HG03135 (cell line): Measurements from ENCODE around the gene ZNF48.

Experiments
- ATAC-seq: cut with Tn5 transposase; IDR thresholded peaks from one replicate; pipeline ENCODE4 v1.9.1; 2021; ENCODE audit warnings: mild to moderate bottlenecking, moderate library complexity; ENCODE audit not compliant: unreplicated experiment

Gene ZNF48

GRCh38 chr16:30358577-30358936 is 36.7 kb upstream of the ZNF48 start:
- no peak for ATAC-seq

- no peak for ATAC-seq
Measured at GRCh38 chr16:30358990-30359870, 36.0 kb upstream of the ZNF48 start.

- no peak for ATAC-seq
Measured at GRCh38 chr16:30359871-30360170, 35.4 kb upstream of the ZNF48 start.

DNA sequence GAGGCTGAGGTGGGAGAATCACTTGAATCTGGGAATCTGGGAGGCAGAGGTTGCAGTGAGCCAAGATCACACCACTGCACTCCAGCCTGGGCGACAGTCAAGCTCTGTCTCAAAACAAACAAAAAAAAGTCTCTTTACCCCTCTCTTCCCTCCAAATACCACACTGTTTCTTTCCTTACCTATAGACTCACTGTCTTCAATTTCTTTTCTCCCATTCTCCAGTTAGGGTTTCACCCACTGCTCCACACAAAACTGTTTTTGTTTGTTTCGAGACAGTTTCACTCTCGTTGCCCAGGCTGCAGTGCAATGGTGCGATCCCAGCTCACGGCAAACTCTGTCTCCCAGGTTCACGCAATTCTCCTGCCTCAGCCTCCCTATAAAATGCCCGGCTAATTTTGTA is 34.0 kb upstream of the ZNF48 start:
- ATAC-seq, result no peak

GRCh38 chr16:30365200-30365599 is 30.0 kb upstream of the ZNF48 start:
- ATAC-seq, result no peak

GRCh38 chr16:30366511-30366910 is 28.7 kb upstream of the ZNF48 start:
- ATAC-seq, result no peak

GRCh38 chr16:30367349-30368009 is 27.7 kb upstream of the ZNF48 start:
- no peak for ATAC-seq

DNA sequence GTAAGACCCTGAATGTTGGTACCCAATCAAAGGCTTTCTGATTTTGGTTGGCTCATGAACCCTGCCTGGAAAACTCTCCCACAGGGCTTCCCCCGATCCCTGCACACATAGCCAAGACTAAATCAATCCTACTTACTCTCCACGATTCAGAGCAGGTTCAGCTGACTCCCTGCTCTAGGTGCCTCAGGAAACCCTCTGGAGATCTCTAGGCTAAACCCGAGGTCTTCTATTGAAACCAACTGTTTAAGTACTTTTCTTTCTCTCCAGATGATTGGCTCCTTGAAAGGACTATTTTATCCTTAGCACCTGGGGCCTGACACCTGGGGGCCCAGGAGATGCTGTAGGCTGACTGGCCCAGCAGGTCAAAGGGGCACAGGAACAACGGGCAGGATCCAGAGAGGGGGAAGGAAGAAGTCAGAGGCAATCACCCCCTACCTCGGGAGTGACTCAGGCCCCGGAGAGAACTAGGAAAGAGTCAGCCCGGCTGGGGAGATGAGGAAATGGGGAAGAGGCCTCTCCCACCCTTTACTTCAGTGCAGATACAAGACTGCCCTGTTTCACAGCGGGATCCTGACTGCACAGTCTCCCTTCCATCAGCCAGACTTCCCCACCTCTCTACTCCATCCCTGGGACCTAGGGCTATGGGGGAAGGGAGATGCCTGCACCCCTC is 27.0 kb upstream of the ZNF48 start:
- no peak for ATAC-seq

DNA sequence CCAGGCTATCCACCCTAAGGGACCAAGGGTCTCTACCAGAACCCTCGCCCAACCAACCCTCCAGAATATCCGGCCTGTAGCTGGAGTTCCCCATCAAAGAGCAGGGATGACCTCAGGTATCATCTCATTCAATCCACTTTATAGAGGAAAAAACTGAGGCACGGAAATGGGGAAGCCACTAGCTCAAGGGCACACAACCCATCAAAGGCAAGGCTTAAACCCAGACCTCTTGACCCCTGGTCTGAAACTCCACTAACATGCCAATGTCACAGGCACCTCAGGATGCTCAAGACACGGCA is 26.5 kb upstream of the ZNF48 start:
- ATAC-seq, result no peak

- ATAC-seq, result no peak
Measured at GRCh38 chr16:30369091-30369937, 25.9 kb upstream of the ZNF48 start.

- peak; percentile 8 for ATAC-seq
Measured at GRCh38 chr16:30369938-30370455, 25.2 kb upstream of the ZNF48 start.

DNA sequence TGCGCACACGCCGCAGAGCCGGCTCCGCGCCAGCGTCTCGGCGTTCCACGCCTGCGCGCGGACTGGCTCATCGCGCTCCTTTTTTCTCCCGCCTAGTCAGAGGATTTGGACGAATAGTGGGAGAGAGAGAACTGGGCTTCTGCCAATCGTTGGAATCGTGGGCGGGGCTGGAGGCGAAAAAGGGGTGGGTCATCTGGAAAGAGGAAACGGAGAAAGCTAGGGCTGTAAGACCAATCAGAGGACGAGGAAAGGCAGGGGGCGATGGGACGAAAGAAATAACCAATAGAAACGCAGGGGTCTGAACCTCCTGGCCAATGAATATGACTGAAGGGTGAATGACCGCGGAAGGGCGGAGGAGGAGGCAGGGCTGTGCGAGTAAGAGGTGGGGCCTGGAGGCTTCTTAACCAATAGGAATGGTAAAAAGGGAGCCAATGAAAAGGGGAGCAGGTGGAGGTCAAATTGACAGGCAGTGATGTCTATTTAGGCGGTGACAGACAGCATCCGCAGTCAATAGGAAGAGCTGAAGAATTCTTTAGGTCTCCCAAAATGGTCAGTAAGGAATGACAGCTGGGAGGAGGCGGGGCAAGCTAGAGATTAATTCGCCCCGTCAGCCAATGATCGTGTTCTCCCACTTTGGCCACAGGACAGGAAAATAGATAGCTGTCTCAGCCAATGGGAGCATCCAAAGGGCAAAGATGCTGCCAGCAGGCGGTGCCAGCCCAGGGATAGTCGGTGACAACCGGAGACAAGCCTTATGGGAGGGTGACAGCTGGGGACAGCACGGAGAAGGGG is 24.6 kb upstream of the ZNF48 start, which contains the start of gene TBC1D10B:
Gene TBC1D10B (minus strand): TSS at position 39 of the 792 bp plus-strand sequence. CDS start 311 bp downstream, outside the sequence.
- peak; percentile 72 for ATAC-seq

DNA sequence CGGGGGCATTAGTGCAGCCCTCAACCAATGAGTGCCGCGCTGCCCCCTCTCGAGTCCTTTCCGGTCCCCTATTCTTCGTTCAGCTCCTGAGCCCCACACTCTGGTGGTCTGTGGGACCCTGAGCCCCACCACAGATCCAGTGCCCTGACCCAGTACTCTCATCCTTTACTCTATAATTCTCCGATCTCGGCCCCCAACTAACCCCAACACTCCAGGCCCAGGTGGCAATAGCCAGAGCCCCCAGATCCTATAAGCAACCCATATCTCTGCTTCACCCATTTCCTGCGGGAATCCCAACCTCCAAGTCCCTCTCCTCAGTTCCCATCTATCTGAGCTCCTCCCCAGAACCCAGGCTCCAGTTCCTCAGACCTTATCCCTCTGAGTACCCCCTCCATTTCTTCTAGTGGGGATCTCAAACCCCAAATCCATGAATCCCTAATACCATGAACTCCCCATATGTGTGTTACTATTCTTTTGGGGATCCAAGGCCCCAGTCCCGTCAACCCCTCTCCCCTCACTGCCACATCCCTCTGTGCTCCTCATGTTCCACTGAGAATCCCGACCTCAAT is 23.9 kb upstream of the ZNF48 start:
- no peak for ATAC-seq

DNA sequence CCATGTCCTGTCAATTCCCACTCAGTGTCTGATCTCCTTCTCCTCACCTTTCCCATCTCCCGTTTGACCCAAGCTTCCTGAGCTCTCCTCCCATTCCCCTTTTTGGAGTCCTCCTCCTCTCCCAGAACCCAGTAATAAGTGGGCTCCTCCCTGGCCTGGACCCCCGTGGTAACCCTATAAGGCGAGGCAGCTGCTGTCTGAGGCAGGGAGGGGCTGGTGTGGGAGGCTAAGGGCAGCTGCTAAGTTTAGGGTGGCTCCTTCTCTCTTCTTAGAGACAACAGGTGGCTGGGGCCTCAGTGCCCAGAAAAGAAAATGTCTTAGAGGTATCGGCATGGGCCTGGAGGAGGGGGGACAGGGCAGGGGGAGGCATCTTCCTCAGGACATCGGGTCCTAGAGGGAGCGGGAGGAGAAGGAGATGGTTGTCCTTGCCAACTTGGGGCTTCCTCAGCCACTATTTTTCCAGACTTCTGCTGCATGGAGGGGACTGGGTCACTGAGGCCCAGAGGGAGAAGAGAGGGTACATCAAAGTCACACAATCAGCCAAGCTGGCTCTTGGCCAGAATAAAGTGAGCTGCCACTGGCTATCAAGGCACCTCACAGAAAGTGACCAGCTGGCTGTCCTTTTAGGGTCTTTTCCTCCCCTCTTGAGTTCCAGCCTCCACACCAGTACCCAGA is 23.0 kb upstream of the ZNF48 start:
- no peak for ATAC-seq

DNA sequence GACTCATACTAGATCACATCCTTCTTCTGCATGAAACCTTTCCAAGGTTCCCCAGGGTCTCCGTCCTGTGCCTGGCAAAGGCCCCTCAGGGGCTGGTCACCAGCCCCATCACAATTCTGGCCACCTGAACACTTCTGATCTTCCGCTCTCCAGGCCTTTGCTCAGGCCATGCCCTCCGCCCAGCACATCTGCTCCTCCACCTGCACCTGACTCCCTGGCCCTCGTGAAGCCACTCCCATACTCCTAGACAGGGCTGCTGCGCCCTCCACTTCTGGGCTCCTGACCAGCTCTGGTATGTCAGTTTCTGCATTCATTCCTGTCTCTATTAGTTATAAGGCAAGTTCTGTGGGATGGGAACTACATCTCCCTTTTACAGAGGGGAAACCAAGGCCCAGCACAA is 22.5 kb upstream of the ZNF48 start:
- no peak for ATAC-seq

GRCh38 chr16:30374538-30374937 is 20.7 kb upstream of the ZNF48 start, which contains the start of gene MYL11:
Gene MYL11 (plus strand): TSS chr16:30374802. CDS start chr16:30374858, 56 bp downstream.
- no peak for ATAC-seq

DNA sequence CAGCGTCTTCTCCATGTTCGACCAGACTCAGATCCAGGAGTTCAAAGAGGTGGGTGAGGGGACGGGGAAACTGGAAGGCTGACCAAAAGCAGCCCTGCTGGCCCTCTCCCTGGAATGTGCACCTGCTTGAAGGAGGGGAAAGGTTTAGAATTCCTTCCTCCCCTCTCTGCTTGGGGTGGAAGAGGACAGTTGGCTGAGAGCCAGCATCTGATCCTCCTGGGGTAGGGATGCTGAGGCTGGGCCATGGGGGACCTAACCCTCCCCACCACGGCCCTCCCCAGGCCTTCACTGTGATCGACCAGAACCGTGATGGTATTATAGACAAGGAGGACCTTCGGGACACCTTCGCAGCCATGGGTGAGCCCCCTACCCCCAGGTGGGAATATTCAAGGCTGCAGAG is 19.4 kb upstream of the ZNF48 start:
- ATAC-seq, result no peak

DNA sequence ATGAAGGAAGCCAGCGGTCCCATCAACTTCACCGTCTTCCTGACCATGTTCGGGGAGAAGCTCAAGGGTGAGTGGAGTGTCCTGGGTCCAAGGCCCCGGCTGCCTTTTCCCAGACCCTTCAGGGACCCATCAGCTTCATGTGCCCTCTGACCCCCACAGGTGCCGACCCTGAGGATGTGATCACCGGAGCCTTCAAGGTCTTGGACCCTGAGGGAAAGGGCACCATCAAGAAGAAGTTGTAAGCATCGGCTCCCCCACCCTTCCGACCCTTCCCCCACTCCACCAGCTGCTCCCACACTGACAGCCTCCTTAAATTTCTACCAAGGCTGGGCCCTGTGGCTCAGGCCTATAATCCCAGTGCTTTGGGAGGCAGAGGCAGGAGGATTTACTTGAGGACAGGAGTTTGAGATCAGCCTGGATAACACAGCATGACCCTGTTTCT is 18.7 kb upstream of the ZNF48 start:
- no peak for ATAC-seq
